Pancreas (tissue), 10 donors: Measurements from ENCODE around the gene C6orf132. TPM values are rescaled to one million over a fixed set of nuclear protein-coding genes. Genes with fewer than 3 reads are reported as not detected.

Experiments
- ATAC-seq, 4 donors: fragments of 200-7000 bp; cut with Tn5 transposase; one replicate each; pipeline versions ENCODE4 v1.8.0 to v1.9.1; 2020; ENCODE audit warnings: mild to moderate bottlenecking in 4 of 4, moderate library complexity in 4 of 4
- DNase-seq, 6 donors: peaks; one replicate each; pipeline ENCODE4 v3.0.0-alpha.2; 2020
- FAIRE-seq: peaks from 2 replicates; lab custom pipeline; 2012; peaks lifted over from hg19 to GRCh38; lab: Jason Lieb, UNC
- H3K27ac ChIP-seq, 4 donors: fragments of 200-600 bp; sonication (generic); 1 replicate in 3 of 4; 2 replicates in 1 of 4; pipeline versions ENCODE4 v1.5.0 to v1.8.0; 2020
- H3K27me3 ChIP-seq, 4 donors: fragments of 200-600 bp; one replicate each; pipeline ENCODE4 v1.8.0; 2021
- H3K36me3 ChIP-seq, 3 donors: fragments of 200-600 bp; sonication (generic) in 1 of 3; one replicate each; pipeline versions ENCODE4 v1.5.0 to v1.8.0; 2020 to 2021
- H3K4me1 ChIP-seq, 3 donors: fragments of 200-600 bp; one replicate each; pipeline ENCODE4 v1.8.0; 2021
- H3K4me3 ChIP-seq, 4 donors: fragments of 200-600 bp; sonication (generic) in 2 of 4; one replicate each; pipeline versions ENCODE4 v1.5.0 to v1.8.0; 2020 to 2021
- H3K9me3 ChIP-seq, 4 donors: fragments of 200-600 bp; one replicate each; pipeline ENCODE4 v1.8.0; 2021
- CTCF ChIP-seq, 4 donors: fragments of 200-600 bp; sonication (generic) in 3 of 4; IDR thresholded peaks; one replicate each; pipeline versions ENCODE4 v1.5.0 to v1.8.0; 2021; ENCODE audit warnings: antibody characterized with exemption in 4 of 4
- WGBS, 2 donors: extraction: QIAGEN DNeasy Blood & Tissue Kit; methylation state at CpG; one replicate each; pipeline ENCODE4 v1.1.7; 2013; 5-methylcytosine and 5-hydroxymethylcytosine counted together
- intact Hi-C, 3 donors: fragments of 100-400 bp; cut with DNase I; formaldehyde crosslinking; loops; one replicate each; pipeline versions ENCODE4 v1.11.1 to v1.14.2; 2022
- polyA plus RNA-seq, 2 donors: library from polyadenylated mRNA; stranded (reverse); fragments of 200-250 nt; gene quantifications; one replicate each; pipeline ENCODE4 v1.2.3, GENCODE V29; 2013
- total RNA-seq, 6 donors: library from RNA; stranded (reverse); fragmentation: NEBNext Ultra II Directional in 4 of 6; extraction: Animal tissue kit (Norgen Biotek cat#: 25700) in 4 of 6; gene quantifications; one replicate each; pipeline versions ENCODE4 v1.2.1 to v1.2.4, GENCODE V29; 2021 to 2023
- donor health status: healthy with polysubstance abuse.
- donor health status: DM: no; HTN: no; CAD: no; lungs with moderate emphysema.
- donor health status: DM: no; HTN: no; CAD: no.
- donor health status: control.
- donor health status: control.
- donor health status: Bipolar disorder and iron deficiency.
- donor health status: DM: yes; HTN: yes; CAD: no.
- donor health status: DM: no; HTN: no; CAD: no.
- donor health status: DM: no; HTN: no; CAD: no.
- donor health status: DM: yes; HTN: yes; CAD: no.

Gene C6orf132
- total and polyA plus RNA-seq, 8 donors: 6.1 to 21.6 (median 15.5) TPM

GRCh38 chr6:42079941-42080464 is 62.4 kb downstream of the C6orf132 start:
- DNase-seq (no peak), FAIRE-seq (no peak)

GRCh38 chr6:42078386-42078785 is 64.0 kb downstream of the C6orf132 start:
- Histone ChIP-seq H3K9me3 (no peaks in the 10 kb centered on the region), H3K4me1 (no peaks in the 10 kb centered on the region), H3K36me3 (peaks cover 0 to 18% (median 4%) of the 10 kb centered on the region in 3 donors), H3K4me3 (no peak overlapping the region), H3K27me3 (no peaks in the 10 kb centered on the region), H3K27ac (no peak overlapping the region)
- WGBS, 2 donors: 90 to 91% methylated on average over 11 of the region's 11 CpGs
- TF ChIP-seq CTCF (IDR thresholded peaks at IDR 0.05): no peak
- intact Hi-C loops: loop anchor here (5.0 to 10.0 kb wide), 2 partner anchors 86 to 89 kb away; no protein-coding TSS in a partner anchor
- FAIRE-seq (no peak), DNase-seq (peak in 1 of 6 donors; percentile 21), ATAC-seq (no peak)

More at GRCh38 chr6:42079941-42080464, 62.4 kb downstream of the C6orf132 start:
- no peaks in the 10 kb centered on the region for H3K27me3 ChIP-seq
- H3K36me3 ChIP-seq: peaks cover 0 to 18% (median 4%) of the 10 kb centered on the region in 3 donors
- H3K9me3 ChIP-seq: no peaks in the 10 kb centered on the region
- no peak overlapping the region for H3K27ac ChIP-seq
- no peak overlapping the region for H3K4me3 ChIP-seq
- WGBS, 2 donors: 87 to 88% methylated on average over 10 of the region's 10 CpGs
- H3K4me1 ChIP-seq: no peaks in the 10 kb centered on the region
- ATAC-seq: no peak
- TF ChIP-seq CTCF (IDR thresholded peaks at IDR 0.05): no peak
- intact Hi-C loops: loop anchor here (5.0 to 10.0 kb wide), 2 partner anchors 85 to 87 kb away; no protein-coding TSS in a partner anchor

- Histone ChIP-seq H3K27ac (no peak overlapping the region), H3K4me1 (no peaks in the 10 kb centered on the region)
Observed at GRCh38 chr6:42075159-42075838, 67.1 kb downstream of the C6orf132 start.

GRCh38 chr6:42073287-42073686 is 69.1 kb downstream of the C6orf132 start:
- Histone ChIP-seq H3K4me3 (no peak overlapping the region), H3K9me3 (no peaks in the 10 kb centered on the region), H3K27ac (no peak overlapping the region), H3K27me3 (no peaks in the 10 kb centered on the region), H3K4me1 (no peaks in the 10 kb centered on the region), H3K36me3 (peaks cover 0 to 26% (median 20%) of the 10 kb centered on the region in 3 donors)
- DNase-seq (no peak), ATAC-seq (no peak), FAIRE-seq (no peak)
- no peak for TF ChIP-seq CTCF (IDR thresholded peaks at IDR 0.05)
- intact Hi-C loops: loop anchor here in 1 of 3 donors (10.0 kb wide), 1 partner anchor 92 kb away; no protein-coding TSS in a partner anchor
- WGBS, 2 donors: 80 to 90% methylated on average over 2 of the region's 2 CpGs

More at GRCh38 chr6:42075159-42075838, 67.1 kb downstream of the C6orf132 start:
- peak; percentile 80 to 96 (median 92) for ATAC-seq
- 30 to 32% methylated on average over 7 of the region's 7 CpGs for WGBS, 2 donors
- intact Hi-C loops: loop anchor here (5.0 to 10.0 kb wide), 2 partner anchors 90 to 92 kb away; no protein-coding TSS in a partner anchor
- peak; percentile 66 to 90 (median 82) for DNase-seq
- peak; percentile 41 to 65 (median 64) for TF ChIP-seq CTCF (IDR thresholded peaks at IDR 0.05)
- Histone ChIP-seq H3K27me3 (no peaks in the 10 kb centered on the region), H3K36me3 (peaks cover 0 to 18% (median 13%) of the 10 kb centered on the region in 3 donors), H3K4me3 (no peak overlapping the region), H3K9me3 (no peaks in the 10 kb centered on the region)
- FAIRE-seq: no peak
